Keratinocyte (primary cell): ENCODE results near the gene CD3E.

Source experiments
- CTCF ChIP-seq, 3 experiments: IDR thresholded peaks in 1 of 3; conservative IDR thresholded peaks in 1 of 3; optimal IDR thresholded peaks in 1 of 3; 2 replicates in 2 of 3; 3 replicates in 1 of 3; pipeline versions ENCODE3 to v1.5.1; 2011; ENCODE audit warnings: low read length in 3 of 3, mild to moderate bottlenecking in 3 of 3, moderate library complexity in 2 of 3, control low read depth in 1 of 3, inconsistent platforms in 1 of 3; ENCODE audit not compliant: insufficient read depth in 2 of 3; ENCODE audit errors: extremely low read depth in 1 of 3
- EZH2 ChIP-seq: IDR thresholded peaks from one replicate; pipeline ENCODE4 v1.6.1; 2012; ENCODE audit warnings: inconsistent platforms, mild to moderate bottlenecking, low read length, moderate library complexity

GRCh38 chr11:118276422-118276821 is 28.1 kb upstream of the CD3E start:
- TF ChIP-seq EZH2 (no peak), CTCF (optimal IDR thresholded peaks at IDR 0.05 in 1 of 3, IDR thresholded peaks at IDR 0.05 in 1 of 3, conservative IDR thresholded peaks at IDR 0.05 in 1 of 3; ENCODE audit: extremely low read depth in 1 of 3, insufficient read depth in 2 of 3, low read length in 3 of 3) (no peak)
